Vagina (tissue), 2 donors: ENCODE data around the gene BMPR1A.

Source experiments
- CTCF ChIP-seq, 3 experiments: fragments of 450-650 bp in 2 of 3; fragments of 200-600 bp in 1 of 3; sonication (generic) in 1 of 3; IDR thresholded peaks; one replicate each; pipeline ENCODE4 v1.5.1; 2017 to 2019; ENCODE audit warnings: antibody characterized with exemption in 3 of 3, mild to moderate bottlenecking in 2 of 3, moderate library complexity in 2 of 3
- POLR2A ChIP-seq, 2 donors: fragments of 450-650 bp; IDR thresholded peaks; one replicate each; pipeline ENCODE4 v1.6.1; 2017; ENCODE audit warnings: antibody characterized with exemption in 2 of 2, mild to moderate bottlenecking in 2 of 2, moderate library complexity in 2 of 2

- no peak for TF ChIP-seq POLR2A (IDR thresholded peaks at IDR 0.05)
- TF ChIP-seq CTCF (IDR thresholded peaks at IDR 0.05): no peak
These were observed 99.7 kb downstream of the BMPR1A start for GRCh38 chr10:86856156-86856555.
